D721Med (cell line): Measurements from ENCODE around the gene FAM53A.

ENCODE experiments used
- DNase-seq: peaks from one replicate; pipeline ENCODE4 v3.0.0; 2011; ENCODE audit warnings: low spot score; ENCODE audit not compliant: insufficient read length
- FAIRE-seq: peaks from 2 replicates; lab custom pipeline; 2011; peaks lifted over from hg19 to GRCh38; lab: Jason Lieb, UNC
- CTCF ChIP-seq: IDR thresholded peaks from 2 replicates; pipeline ENCODE4 v1.5.1; 2012; ENCODE audit warnings: mild to moderate bottlenecking, control low read depth; ENCODE audit not compliant: insufficient read depth; ENCODE audit errors: missing control alignments

Gene FAM53A

GRCh38 chr4:1625600-1626138 lies 58.4 kb downstream of the FAM53A start:
- DNase-seq (no peak), FAIRE-seq (no peak)
- TF ChIP-seq CTCF = no peak

- FAIRE-seq = no peak
- DNase-seq = no peak
- no peak for TF ChIP-seq CTCF
Measured at GRCh38 chr4:1624519-1624910, 59.6 kb downstream of the FAM53A start.

GRCh38 chr4:1623821-1624518 lies 60.1 kb downstream of the FAM53A start:
- no peak for FAIRE-seq
- DNase-seq = no peak
- no peak for TF ChIP-seq CTCF

GRCh38 chr4:1623400-1623799 lies 60.7 kb downstream of the FAM53A start:
- no peak for DNase-seq
- TF ChIP-seq CTCF = no peak
- FAIRE-seq = no peak

- DNase-seq (no peak), FAIRE-seq (no peak)
- no peak for TF ChIP-seq CTCF
Measured at GRCh38 chr4:1622956-1623355, 61.2 kb downstream of the FAM53A start.

GRCh38 chr4:1622238-1622637 lies 61.9 kb downstream of the FAM53A start:
- no peak for TF ChIP-seq CTCF
- FAIRE-seq = no peak

GRCh38 chr4:1621526-1621925 lies 62.6 kb downstream of the FAM53A start:
- TF ChIP-seq CTCF = no peak
- DNase-seq (no peak), FAIRE-seq (no peak)

More at GRCh38 chr4:1622238-1622637, 61.9 kb downstream of the FAM53A start:
- no peak for DNase-seq
